Subcutaneous abdominal adipose tissue (tissue), 5 donors: ENCODE data around the gene PEPD.

Source experiments
- H3K27ac ChIP-seq: one replicate; pipeline ENCODE4 v1.7.0; 2013; ENCODE audit warnings: low read depth, mild to moderate bottlenecking, inconsistent platforms, low read length, moderate library complexity
- H3K27me3 ChIP-seq, 5 donors: one replicate each; pipeline ENCODE4 v1.7.0; 2013; ENCODE audit warnings: low read length in 5 of 5, inconsistent platforms in 1 of 5; ENCODE audit not compliant: control insufficient read depth in 5 of 5, insufficient read depth in 4 of 5
- H3K36me3 ChIP-seq, 5 donors: one replicate each; pipeline ENCODE4 v1.7.0; 2013; ENCODE audit warnings: low read length in 5 of 5; ENCODE audit not compliant: control insufficient read depth in 5 of 5, insufficient read depth in 5 of 5
- H3K4me1 ChIP-seq, 5 donors: one replicate each; pipeline ENCODE4 v1.7.0; 2013; ENCODE audit warnings: low read length in 5 of 5, mild to moderate bottlenecking in 3 of 5, moderate library complexity in 1 of 5; ENCODE audit not compliant: control insufficient read depth in 5 of 5, insufficient read depth in 5 of 5
- H3K4me3 ChIP-seq, 5 donors: one replicate each; pipeline ENCODE4 v1.7.0; 2013; ENCODE audit warnings: low read length in 5 of 5, low read depth in 1 of 5
- H3K9ac ChIP-seq, 5 donors: one replicate each; pipeline ENCODE4 v1.7.0; 2013; ENCODE audit warnings: low read length in 5 of 5, mild to moderate bottlenecking in 4 of 5, moderate library complexity in 3 of 5
- H3K9me3 ChIP-seq, 5 donors: one replicate each; pipeline ENCODE4 v1.7.0; 2013; ENCODE audit warnings: low read length in 5 of 5; ENCODE audit not compliant: control insufficient read depth in 5 of 5
- donor health status: healthy.
- donor health status: healthy.
- donor health status: healthy.
- donor health status: healthy.
- donor health status: healthy.

Gene PEPD

GRCh38 chr19:33411621-33412180 lies 109.9 kb downstream of the PEPD start:
- Histone ChIP-seq H3K4me1 (peaks cover 0 to 9% (median 6%) of the 10 kb centered on the region in 5 donors), H3K36me3 (peaks cover 0 to 45% (median 32%) of the 10 kb centered on the region in 5 donors), H3K4me3 (no peak overlapping the region), H3K27me3 (no peaks in the 10 kb centered on the region), H3K9me3 (no peaks in the 10 kb centered on the region), H3K9ac (no peak overlapping the region), H3K27ac (no peak overlapping the region)

GRCh38 chr19:33410915-33411401 lies 110.6 kb downstream of the PEPD start:
- Histone ChIP-seq H3K9ac (no peak overlapping the region), H3K4me3 (no peak overlapping the region), H3K27ac (no peak overlapping the region), H3K9me3 (no peaks in the 10 kb centered on the region), H3K36me3 (peaks cover 0 to 45% (median 32%) of the 10 kb centered on the region in 5 donors), H3K27me3 (no peaks in the 10 kb centered on the region), H3K4me1 (peaks cover 0 to 11% (median 9%) of the 10 kb centered on the region in 5 donors)

GRCh38 chr19:33409906-33410685 lies 111.5 kb downstream of the PEPD start:
- Histone ChIP-seq H3K27ac (no peak overlapping the region), H3K9me3 (no peaks in the 10 kb centered on the region), H3K4me1 (peaks cover 0 to 19% (median 17%) of the 10 kb centered on the region in 5 donors), H3K27me3 (no peaks in the 10 kb centered on the region), H3K36me3 (peaks cover 0 to 44% (median 32%) of the 10 kb centered on the region in 5 donors), H3K9ac (no peak overlapping the region), H3K4me3 (no peak overlapping the region)

- no peaks in the 10 kb centered on the region for H3K27me3 ChIP-seq
- no peak overlapping the region for H3K9ac ChIP-seq
- no peak overlapping the region for H3K4me3 ChIP-seq
- no peak overlapping the region for H3K27ac ChIP-seq
- H3K9me3 ChIP-seq, result no peaks in the 10 kb centered on the region
- peaks cover 0 to 40% (median 32%) of the 10 kb centered on the region in 5 donors for H3K36me3 ChIP-seq
- peaks cover 3 to 33% (median 30%) of the 10 kb centered on the region in 5 donors for H3K4me1 ChIP-seq
Observed at GRCh38 chr19:33408538-33409434, 112.8 kb downstream of the PEPD start.

GRCh38 chr19:33408116-33408515 lies 113.5 kb downstream of the PEPD start:
- Histone ChIP-seq H3K27ac (no peak overlapping the region), H3K9me3 (no peaks in the 10 kb centered on the region), H3K4me3 (no peak overlapping the region), H3K27me3 (no peaks in the 10 kb centered on the region), H3K36me3 (peaks cover 0 to 38% (median 32%) of the 10 kb centered on the region in 5 donors), H3K4me1 (peaks cover 3 to 39% (median 37%) of the 10 kb centered on the region in 5 donors), H3K9ac (no peak overlapping the region)

- Histone ChIP-seq H3K27me3 (no peaks in the 10 kb centered on the region), H3K27ac (no peak overlapping the region), H3K9ac (no peak overlapping the region), H3K9me3 (no peaks in the 10 kb centered on the region), H3K4me1 (peaks cover 3 to 43% (median 38%) of the 10 kb centered on the region in 5 donors), H3K36me3 (peaks cover 0 to 34% (median 30%) of the 10 kb centered on the region in 5 donors), H3K4me3 (no peak overlapping the region)
Observed at GRCh38 chr19:33407716-33408115, 113.9 kb downstream of the PEPD start.

- no peak overlapping the region for H3K9ac ChIP-seq
- no peaks in the 10 kb centered on the region for H3K27me3 ChIP-seq
- H3K4me3 ChIP-seq, result no peak overlapping the region
- no peaks in the 10 kb centered on the region for H3K9me3 ChIP-seq
- peaks cover 3 to 48% (median 38%) of the 10 kb centered on the region in 5 donors for H3K4me1 ChIP-seq
- no peak overlapping the region for H3K27ac ChIP-seq
- peaks cover 0 to 32% (median 29%) of the 10 kb centered on the region in 5 donors for H3K36me3 ChIP-seq
Observed at GRCh38 chr19:33407140-33407551, 114.4 kb downstream of the PEPD start.

- Histone ChIP-seq H3K9me3 (no peaks in the 10 kb centered on the region), H3K36me3 (peaks cover 0 to 30% (median 26%) of the 10 kb centered on the region in 5 donors), H3K27me3 (no peaks in the 10 kb centered on the region), H3K9ac (no peak overlapping the region), H3K4me1 (peaks cover 3 to 48% (median 38%) of the 10 kb centered on the region in 5 donors), H3K4me3 (no peak overlapping the region), H3K27ac (peak overlapping the region; percentile 10)
Observed at GRCh38 chr19:33406521-33407139, 115.0 kb downstream of the PEPD start.
